NCI-H1930 (cell line): ENCODE data around the gene ATXN7.

ENCODE experiments used
- DNase-seq, 2 experiments: peaks; one replicate each; lab custom pipeline; 2025; lab: John Stamatoyannopoulos, UW

Gene ATXN7

GRCh38 chr3:63986146-63986545 lies 122.5 kb downstream of the ATXN7 start:
- no peak for DNase-seq

DNA sequence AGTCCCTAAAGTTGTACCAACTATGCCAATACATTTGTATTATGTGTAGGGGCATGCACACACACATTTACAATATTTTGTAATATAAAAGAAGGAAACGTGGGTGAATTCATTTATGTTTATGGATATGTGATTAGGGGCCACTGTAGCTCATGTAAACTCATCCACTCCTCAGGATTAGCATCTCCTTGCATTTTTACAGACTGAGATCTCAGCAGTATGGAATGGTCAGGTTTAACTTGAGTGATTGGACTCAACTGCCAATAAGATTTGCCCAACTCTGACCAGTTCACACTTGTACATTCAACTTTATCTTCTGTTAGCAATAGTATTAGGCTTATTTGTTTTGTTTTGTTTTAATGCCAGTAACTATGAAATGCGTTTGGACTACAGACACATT lies 123.2 kb downstream of the ATXN7 start:
- no peak for DNase-seq

GRCh38 chr3:63988943-63989342 lies 125.3 kb downstream of the ATXN7 start:
- no peak for DNase-seq

DNA sequence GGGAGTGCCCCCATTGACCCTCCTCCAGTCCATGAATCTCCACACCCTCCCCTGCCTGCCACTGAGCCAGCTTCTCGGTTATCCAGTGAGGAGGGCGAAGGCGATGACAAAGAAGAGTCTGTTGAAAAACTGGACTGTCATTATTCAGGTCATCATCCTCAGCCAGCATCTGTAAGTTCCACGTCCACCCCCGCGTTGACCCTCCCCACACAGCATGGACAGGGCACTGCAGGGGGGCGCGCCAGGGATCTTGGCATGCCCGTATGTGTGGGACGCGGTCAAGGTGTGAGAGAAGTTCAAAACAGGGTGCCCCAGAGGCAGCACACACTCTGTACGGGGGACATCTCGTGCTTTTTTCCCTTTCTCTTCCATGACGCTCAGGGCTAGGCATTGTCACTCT lies 126.5 kb downstream of the ATXN7 start:
- DNase-seq, result no peak

DNA sequence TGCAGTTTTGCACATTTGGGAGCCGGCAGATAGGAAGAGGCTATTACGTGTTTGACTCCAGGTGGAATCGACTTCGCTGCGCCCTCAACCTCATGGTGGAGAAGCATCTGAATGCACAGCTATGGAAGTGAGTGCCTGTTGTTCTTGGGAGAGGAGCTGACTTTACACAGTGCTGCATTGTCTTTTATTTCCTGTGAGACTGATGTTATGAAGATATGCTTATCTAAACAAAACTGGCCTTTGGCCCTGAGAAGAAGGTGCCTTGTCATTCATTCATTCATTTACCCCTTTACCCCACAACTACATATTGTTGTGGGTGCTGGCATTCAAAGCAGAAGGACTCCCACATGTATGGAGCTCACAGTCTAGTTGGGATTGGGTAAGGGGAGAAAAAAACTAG lies 127.1 kb downstream of the ATXN7 start:
- DNase-seq, result no peak

DNA sequence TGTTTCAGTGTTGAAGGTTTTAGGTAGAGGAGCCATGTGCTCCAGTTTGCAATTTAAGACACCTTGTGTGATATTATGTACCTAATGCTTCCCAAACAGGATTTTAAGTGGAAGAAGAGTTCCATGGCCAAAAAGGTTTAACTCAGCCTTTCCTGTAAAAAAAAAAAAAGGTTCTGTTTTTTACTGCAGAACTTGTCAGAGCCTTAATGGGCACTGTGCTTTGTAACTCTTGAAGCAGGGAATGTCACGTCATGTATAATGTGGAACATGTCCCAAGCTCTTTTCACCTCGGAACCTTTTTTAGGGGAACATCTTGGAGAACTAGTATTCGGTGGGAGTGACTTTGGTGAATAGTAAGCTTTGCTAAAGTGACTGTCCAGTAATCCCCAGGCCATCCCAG lies 128.0 kb downstream of the ATXN7 start:
- DNase-seq, result no peak

GRCh38 chr3:63992516-63993209 lies 129.0 kb downstream of the ATXN7 start:
- DNase-seq, result no peak

DNA sequence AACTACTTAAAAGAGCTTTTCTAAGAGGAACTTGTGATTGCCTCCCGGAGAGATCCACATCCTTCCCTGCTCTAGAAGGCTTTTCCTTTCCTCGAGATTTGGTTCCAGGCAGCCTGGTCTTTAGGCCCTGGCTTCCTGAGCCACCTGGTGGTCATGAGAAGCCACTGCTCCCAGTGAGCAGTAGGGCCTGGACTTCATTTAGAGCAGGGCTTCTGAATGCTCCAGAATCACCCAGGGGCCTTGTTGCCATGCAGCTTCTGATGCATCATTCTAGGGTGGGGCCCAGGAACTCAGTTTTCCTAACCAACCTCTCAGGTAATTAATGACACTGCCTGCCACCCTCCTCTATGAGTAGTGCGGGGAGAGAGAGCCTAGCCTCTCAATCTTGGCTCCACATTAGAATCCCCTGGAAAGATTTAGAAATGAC lies 130.0 kb downstream of the ATXN7 start:
- peak; percentile 15 to 28 for DNase-seq

GRCh38 chr3:63995086-63995485 lies 131.4 kb downstream of the ATXN7 start:
- no peak for DNase-seq

- DNase-seq, result no peak
These were observed 135.4 kb downstream of the ATXN7 start for GRCh38 chr3:63998852-63999754.

GRCh38 chr3:64000453-64001055 lies 136.9 kb downstream of the ATXN7 start:
- DNase-seq, result no peak

DNA sequence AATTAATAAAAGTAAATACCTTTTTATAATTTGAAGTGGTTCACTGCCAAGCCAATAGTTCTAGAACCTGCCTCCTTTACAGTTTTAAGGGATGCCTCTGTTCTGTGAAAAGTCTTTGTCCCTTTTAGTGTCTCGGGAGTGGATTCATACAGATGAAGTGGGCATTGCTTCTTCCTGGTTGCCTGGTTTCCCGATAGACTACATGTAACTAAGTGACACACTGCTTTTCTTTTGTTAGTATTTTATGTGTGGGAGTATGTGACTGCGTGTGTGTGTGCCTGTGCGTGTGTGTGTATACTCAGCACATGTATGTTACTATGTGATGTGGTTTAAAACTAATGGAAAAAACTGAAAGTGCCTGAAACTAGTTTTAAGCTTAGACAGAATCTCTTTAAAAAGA lies 138.6 kb downstream of the ATXN7 start:
- DNase-seq, result no peak

DNA sequence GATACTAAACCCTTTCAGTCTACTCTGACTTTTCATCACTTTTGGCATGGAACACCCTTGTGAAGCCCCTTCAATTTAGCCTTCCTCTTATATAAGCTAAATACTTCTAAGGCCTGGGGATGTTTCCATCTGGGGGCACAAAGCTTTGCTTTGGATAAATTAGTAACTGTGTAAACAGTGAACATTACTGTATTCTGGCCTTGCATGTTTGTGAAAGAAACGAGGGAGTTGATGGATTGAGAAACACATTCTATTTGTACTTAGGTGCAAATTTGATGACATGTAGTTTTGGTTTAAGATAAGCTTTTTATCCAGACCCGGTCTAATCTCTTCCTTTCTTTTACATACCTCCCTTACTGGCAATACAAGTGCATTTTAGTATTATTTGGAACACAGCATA lies 139.9 kb downstream of the ATXN7 start:
- DNase-seq, result no peak

DNA sequence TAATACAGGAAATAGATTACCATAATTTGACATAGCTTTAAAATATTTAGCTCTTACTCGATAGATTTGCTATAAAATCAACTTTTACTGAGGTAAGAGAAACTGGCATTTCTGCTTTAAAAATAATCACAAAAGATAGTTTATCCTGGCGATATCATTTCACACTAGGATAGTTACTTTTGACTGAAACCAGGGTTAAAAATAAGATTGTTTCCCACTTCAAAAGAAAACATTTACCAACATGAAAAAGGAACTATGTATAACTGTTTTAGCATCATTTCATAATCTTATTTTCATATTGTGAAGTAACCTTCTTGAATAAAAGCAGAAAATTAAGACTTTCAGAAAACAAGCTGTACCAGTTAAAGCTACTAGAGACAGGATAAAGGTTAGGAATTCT lies 144.3 kb downstream of the ATXN7 start:
- DNase-seq, result no peak

DNA sequence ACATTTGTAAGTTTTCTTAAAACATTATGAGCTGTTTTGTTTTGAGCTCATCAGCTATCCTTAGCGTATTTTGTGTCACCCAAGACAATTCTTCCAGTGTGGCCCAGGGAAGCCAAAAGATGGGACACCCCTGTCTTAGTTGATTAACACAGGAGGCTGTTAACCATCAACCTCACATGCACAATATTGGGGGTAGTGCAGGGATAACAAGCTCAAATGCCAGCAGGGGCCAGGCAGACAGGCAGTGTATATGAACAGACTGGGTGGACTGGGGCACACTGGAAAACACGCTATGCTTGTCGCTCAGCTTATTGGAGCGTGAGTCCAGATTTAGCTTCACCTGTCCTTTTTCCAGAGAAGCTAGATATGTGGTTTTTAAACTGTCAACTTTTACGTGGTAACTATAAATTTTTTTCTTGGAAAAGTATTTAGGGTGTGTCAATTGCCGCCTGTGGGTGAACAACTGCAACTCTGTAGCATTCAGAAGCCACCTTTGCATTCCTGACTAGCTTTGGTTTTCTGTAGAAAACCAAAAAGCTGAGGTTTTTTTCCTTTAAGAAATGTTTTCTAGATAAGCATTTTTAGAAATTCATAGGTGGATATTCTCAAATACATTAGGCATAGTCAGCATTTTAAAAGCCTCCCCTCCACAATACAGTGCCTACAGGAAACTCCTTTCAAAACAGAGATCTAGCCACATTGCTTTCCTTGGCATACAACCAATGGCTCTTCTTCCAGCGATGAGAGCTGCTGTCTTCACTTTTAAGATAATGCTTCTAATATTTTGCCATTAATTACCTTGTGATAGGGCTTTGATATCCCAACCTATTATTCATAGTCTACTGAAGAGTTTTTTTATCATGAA lies 145.1 kb downstream of the ATXN7 start:
- DNase-seq, result no peak

GRCh38 chr3:64009528-64009927 lies 145.9 kb downstream of the ATXN7 start:
- no peak for DNase-seq

- DNase-seq, result no peak
These were observed 146.5 kb downstream of the ATXN7 start for GRCh38 chr3:64010199-64010598.

DNA sequence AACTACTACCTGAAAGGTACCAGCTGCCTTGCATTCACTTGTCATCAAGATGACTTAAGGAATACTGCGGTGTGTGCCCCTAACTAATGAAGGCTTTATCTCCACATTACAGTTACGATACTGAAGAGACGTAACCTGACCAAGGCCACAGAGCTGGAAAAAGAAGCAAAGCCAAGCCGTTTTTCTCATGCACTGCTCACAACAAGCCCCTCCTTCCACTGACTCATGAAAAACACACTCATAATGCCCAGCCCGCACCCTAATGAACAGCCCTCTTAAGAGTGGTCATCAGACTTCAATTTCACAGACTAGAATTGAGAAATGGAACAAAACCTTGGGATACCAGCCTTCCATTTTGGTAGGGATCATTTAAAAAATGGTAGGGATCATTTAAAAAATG lies 148.0 kb downstream of the ATXN7 start:
- DNase-seq, result no peak

DNA sequence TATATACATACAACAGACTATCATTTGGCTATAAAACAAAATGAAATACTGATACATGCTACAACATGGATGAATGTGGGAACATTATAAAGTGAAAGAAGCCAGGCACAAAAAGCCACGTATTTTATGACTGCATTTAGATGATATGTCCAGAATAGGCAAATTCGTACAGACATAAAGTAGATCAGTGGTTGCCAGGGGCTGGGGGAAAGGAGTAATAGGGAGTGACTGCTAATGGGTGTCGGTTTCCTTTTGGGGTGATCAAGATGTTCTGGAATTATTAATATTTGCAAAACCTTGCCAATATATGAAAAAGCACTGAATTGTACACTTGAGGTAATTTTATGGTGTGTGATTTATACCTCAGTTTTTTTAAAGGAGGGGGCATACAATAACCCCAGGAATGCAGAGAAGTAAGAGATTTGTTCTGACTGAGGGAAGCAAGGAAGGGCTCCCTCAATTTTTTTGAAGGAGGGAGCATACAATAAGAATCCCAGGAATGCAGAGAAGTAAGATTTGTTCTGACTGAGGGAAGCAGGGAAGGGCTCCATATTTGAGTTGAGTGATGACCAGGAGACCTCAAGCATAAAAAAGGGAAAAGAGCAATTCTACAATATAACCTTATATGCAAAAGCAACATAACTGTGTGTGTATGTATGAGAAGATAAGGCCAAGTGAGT lies 153.4 kb downstream of the ATXN7 start:
- DNase-seq, result no peak

GRCh38 chr3:64019271-64019670 lies 155.6 kb downstream of the ATXN7 start:
- DNase-seq, result no peak

DNA sequence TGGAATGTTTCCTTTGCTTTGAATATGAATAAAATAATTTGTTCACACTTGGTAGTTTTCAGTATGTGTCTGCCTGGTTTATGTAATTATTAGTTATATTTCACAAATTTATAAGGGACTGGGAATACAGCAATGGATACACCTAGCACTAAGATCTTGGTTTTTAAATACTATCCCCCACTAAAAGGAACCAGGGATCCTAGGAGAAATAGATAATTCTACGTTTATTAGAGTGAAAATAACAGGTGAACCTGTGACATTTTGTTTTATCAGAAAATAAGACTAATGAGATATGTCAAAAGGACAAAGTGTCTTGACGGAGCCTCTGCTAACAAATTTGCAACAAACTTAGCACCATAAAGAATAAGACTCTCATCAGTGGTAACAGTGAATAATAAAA lies 156.2 kb downstream of the ATXN7 start:
- DNase-seq, result no peak
